IPS DF 6.9 (cell line): Measurements from ENCODE around the gene NVL.
"Not testable (repeated sequence)": the region's sequence is repeated elsewhere in the genome, so short reads cannot be mapped to it uniquely, and the experiment has no call there.

Source experiments
- DNase-seq: peaks from one replicate; pipeline ENCODE4 v3.0.0-alpha.2; 2013; ENCODE audit warnings: low read depth, low spot score
- H3K27ac ChIP-seq: one replicate; pipeline ENCODE4 v1.5.1; 2013; ENCODE audit warnings: low read length, control low read depth
- H3K27me3 ChIP-seq: 2 replicates; pipeline ENCODE4 v1.6.1; 2013; ENCODE audit warnings: mild to moderate bottlenecking, low read length; ENCODE audit not compliant: control insufficient read depth, insufficient read depth
- H3K36me3 ChIP-seq: 2 replicates; pipeline ENCODE4 v1.6.1; 2013; ENCODE audit warnings: low read length; ENCODE audit not compliant: control insufficient read depth, insufficient read depth
- H3K4me1 ChIP-seq: 2 replicates; pipeline ENCODE4 v1.6.1; 2013; ENCODE audit warnings: low read length; ENCODE audit not compliant: control insufficient read depth, insufficient read depth
- H3K4me3 ChIP-seq: 2 replicates; pipeline ENCODE4 v1.5.1; 2013; ENCODE audit warnings: mild to moderate bottlenecking, low read length
- H3K9me3 ChIP-seq: 2 replicates; pipeline ENCODE4 v1.6.1; 2013; ENCODE audit warnings: low read length, inconsistent platforms; ENCODE audit not compliant: control insufficient read depth, insufficient read depth
- WGBS: extraction: QIAGEN DNeasy Blood & Tissue Kit; methylation state at CpG from one replicate; pipeline ENCODE4 v1.1.7; 2013; ENCODE audit warnings: mixed read lengths, missing lambda C conversion rate; ENCODE audit not compliant: insufficient read length, insufficient coverage; 5-methylcytosine and 5-hydroxymethylcytosine counted together

Gene NVL

DNA sequence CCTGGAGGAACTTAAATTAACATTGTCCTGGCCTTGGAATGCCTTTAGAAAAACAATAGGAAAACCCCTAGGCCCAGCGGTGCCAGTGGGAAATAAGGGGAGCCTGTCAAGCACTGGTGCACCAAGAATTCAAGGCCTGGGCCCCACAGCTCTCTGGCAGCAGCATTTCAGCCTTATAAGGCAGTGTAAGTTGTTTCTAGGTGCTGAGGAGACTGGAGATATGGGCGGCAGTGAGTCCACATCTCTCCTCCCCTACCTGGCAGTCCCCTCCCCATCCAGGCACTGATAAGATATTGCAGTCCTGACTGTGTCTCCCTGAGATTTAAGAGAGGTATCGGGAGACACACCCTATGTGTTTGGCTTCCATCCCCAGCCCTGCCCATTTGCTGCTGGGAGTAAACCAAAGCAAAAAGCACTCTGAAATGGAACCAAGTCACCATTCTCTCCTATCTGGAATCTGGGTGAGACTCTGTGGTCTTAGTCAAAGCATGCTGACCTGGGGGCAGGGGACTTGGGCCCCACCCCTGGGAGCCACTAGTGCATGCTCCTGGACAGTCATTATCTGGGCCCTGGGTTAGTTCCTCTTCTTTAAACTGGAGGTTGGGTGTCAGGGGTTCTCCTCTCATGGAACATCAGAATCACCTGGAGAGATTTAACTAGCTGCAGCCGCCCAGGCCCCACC, 116.4 kb downstream of the NVL start:
- Histone ChIP-seq H3K27ac (no peak overlapping the region), H3K36me3 (no peaks in the 10 kb centered on the region), H3K27me3 (no peaks in the 10 kb centered on the region), H3K4me1 (peaks cover 10% of the 10 kb centered on the region), H3K4me3 (no peak overlapping the region), H3K9me3 (no peaks in the 10 kb centered on the region)
- no peak for DNase-seq
- no CpG with 5 or more reads among the region's 4 CpGs for WGBS

DNA sequence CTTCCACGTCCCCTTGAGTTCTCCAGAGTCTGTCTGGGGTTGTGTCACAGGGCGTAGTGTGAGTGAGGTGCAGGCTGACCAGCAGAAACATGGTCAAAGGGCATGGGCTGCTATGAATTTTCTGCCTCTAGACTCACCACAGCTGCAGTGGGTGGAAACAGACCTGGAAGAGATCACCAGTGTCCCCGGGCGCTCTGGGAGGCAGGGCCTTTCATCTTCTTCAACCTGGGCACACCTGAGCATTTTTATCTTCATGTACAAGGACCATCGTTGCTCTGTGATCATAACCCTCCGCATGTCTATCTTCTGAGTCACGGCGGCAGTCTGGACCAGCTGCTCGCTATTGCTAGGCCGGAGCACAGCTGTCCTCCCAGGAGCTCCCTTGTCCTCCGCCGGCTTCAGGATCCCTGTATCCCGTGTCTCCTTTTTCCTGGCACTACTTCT, 117.3 kb downstream of the NVL start:
- no peak for DNase-seq

DNA sequence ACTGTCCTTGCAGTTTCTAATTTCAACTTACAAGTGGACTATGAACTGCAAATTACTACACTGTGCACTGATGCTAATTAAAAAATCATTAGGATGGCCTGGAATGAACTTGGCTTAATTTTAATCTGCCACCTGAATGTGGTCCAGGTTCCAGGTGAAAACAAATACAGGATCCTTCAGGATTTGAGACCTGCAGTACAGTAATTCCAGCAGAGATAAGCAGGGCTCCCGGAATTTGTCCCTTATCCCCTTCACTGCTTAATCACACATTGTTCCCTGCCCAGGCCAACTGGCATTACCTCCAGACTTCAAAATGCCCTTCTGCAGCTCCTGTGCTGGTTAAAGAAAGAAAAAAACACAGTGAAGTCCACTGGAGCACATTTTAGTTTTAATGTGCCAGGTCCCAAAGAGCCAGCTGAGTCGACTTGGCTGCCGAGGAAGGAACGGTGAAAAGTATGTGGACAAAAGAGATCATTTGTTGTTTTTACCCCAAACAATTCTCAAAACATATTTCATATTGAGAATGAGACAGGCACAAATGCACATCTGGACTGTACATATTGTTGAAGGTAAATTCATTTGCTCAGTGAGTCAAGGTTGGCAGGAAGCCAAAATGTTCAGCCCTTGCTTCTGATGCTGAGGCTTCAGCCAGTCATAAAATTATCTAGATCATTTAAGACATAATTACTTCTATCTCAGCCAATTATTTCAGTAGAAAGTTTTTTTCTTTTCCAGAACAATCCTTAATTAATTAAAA, 118.6 kb downstream of the NVL start:
- DNase-seq, result no peak
- Histone ChIP-seq H3K9me3 (no peaks in the 10 kb centered on the region), H3K27ac (no peak overlapping the region), H3K27me3 (no peaks in the 10 kb centered on the region), H3K4me3 (no peak overlapping the region), H3K36me3 (no peaks in the 10 kb centered on the region), H3K4me1 (peaks cover 10% of the 10 kb centered on the region)
- no CpG with 5 or more reads among the region's 4 CpGs for WGBS

More for the DNA sequence above, 117.3 kb downstream of the NVL start:
- H3K36me3 ChIP-seq, result no peaks in the 10 kb centered on the region
- no peak overlapping the region for H3K4me3 ChIP-seq
- H3K27ac ChIP-seq, result no peak overlapping the region
- no CpG with 5 or more reads among the region's 13 CpGs for WGBS
- peaks cover 10% of the 10 kb centered on the region for H3K4me1 ChIP-seq
- no peaks in the 10 kb centered on the region for H3K9me3 ChIP-seq
- H3K27me3 ChIP-seq, result no peaks in the 10 kb centered on the region

GRCh38 chr1:224205931-224206538, 123.9 kb downstream of the NVL start:
- not testable (repeated sequence) for H3K27ac ChIP-seq, H3K4me1 ChIP-seq, H3K9me3 ChIP-seq, H3K36me3 ChIP-seq, H3K27me3 ChIP-seq, DNase-seq, H3K4me3 ChIP-seq
- whole genome bisulfite sequencing, result no CpG with 5 or more reads among the region's 10 CpGs

DNA sequence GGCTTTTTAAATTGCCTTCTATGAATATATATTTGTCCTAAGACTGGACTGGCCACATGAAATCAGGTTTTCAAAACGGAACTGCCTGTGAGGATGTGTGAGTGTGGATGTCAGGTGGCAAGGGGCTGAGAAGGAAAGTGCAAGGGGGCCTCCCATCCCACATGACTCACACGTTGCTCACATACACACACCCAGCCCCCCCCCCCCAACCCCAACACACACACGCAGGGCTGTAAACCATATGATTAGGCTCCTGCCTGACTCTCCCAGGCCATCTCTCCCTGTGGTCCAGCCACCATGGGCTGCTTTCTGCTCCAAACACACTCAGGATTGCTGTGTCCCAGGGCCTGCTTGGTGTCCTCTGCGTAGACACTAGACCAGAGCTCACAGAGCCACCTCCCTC, 124.5 kb downstream of the NVL start:
- Histone ChIP-seq H3K4me1 (peaks cover 1% of the 10 kb centered on the region; the same call in 1 of the 2 replicates), H3K27me3 (no peaks in the 10 kb centered on the region), H3K4me3 (no peak overlapping the region), H3K36me3 (no peaks in the 10 kb centered on the region), H3K27ac (no peak overlapping the region), H3K9me3 (no peaks in the 10 kb centered on the region)
- DNase-seq, result no peak
- WGBS, result no CpG with 5 or more reads among the region's 4 CpGs

DNA sequence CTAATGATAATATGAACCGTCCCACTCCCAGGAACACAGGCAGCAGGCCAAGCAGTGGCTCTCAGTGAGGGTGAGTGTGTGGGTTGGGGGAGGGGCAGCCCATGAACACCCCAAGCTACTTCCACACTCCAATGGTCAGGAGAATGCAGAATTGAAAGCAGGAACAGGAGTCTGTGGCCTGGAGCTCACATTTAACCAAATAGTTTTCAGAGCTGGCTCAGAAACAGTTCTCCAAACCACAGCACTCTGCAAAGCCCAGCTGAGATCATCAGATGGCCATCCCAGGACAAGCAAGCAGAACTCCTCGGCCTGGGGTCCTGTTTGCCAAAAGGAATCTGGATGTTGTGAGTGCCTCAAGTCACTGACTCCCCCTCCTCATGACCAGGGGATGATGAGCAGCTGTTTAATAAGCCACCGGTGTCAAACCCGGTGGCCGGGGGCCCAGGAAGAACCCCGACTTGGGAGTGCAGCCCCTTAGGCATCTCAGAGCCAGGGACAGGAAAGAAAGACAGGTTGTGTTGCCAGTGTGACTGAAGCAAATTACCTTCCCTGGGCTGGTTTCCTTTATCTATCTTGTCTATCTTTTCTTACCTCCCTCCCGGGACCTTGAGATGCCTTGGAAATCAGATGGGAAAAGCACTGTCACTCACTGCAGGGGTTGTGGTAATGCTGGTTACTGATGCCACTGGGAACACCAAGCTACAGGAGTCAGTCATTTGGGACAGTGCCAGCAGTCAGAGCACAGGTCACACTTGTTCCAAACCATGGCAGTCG, 126.5 kb downstream of the NVL start:
- DNase-seq, result no peak
- WGBS, result no CpG with 5 or more reads among the region's 8 CpGs
- Histone ChIP-seq H3K4me3 (no peak overlapping the region), H3K27me3 (no peaks in the 10 kb centered on the region), H3K4me1 (peaks cover 1% of the 10 kb centered on the region; the same call in 1 of the 2 replicates), H3K27ac (no peak overlapping the region), H3K9me3 (no peaks in the 10 kb centered on the region), H3K36me3 (no peaks in the 10 kb centered on the region)

DNA sequence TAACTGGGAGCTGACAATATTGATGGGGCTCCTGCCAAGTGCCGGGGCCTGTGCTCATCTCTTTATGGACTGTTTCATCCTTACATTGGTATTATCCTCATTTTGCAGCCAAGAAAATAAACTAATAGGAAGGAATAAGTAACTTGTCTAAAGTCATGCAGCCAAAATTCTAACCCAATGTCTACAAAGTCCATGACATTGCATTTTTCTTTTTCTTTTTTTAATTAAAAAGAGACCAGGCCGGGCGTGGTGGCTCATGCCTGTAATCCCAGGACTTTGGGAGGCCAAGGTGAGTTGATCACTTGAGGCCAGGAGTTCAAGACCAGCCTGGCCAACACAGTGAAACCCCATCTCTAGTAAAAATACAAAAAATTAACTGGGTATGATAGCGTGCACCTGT, 128.1 kb downstream of the NVL start:
- no CpG with 5 or more reads among the region's 4 CpGs for WGBS
- DNase-seq, result no peak
- Histone ChIP-seq H3K9me3 (no peaks in the 10 kb centered on the region), H3K36me3 (no peaks in the 10 kb centered on the region), H3K27ac (no peak overlapping the region), H3K4me1 (peaks cover 1% of the 10 kb centered on the region; the same call in 1 of the 2 replicates), H3K4me3 (no peak overlapping the region), H3K27me3 (no peaks in the 10 kb centered on the region)

GRCh38 chr1:224201383-224201782, 128.6 kb downstream of the NVL start:
- no peak overlapping the region for H3K27ac ChIP-seq
- H3K4me3 ChIP-seq, result no peak overlapping the region
- peaks cover 1% of the 10 kb centered on the region; the same call in 1 of the 2 replicates for H3K4me1 ChIP-seq
- no peaks in the 10 kb centered on the region for H3K9me3 ChIP-seq
- no CpG with 5 or more reads among the region's 5 CpGs for WGBS
- DNase-seq, result no peak
- H3K27me3 ChIP-seq, result no peaks in the 10 kb centered on the region
- no peaks in the 10 kb centered on the region for H3K36me3 ChIP-seq

DNA sequence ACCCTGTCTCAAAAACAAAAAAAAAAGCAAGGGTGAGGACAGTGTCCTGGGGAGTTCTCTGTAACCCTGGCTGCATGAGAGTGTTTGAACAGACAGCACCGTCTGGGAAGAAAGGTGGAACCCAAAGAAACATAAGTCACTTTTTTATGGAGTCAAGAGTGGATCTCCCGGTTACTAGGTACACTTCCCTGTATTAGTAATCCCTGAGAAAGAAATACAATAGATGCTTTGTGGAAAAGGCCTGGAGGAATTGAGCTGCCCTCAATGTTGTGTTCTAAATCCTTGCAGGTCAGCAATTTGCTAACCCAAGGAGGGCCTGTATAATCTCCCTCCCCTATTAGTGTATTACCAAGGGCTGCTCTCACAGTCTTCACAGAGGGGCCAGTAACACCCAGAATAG, 130.3 kb downstream of the NVL start:
- DNase-seq, result no peak
- WGBS, result no CpG with 5 or more reads among the region's 2 CpGs
- Histone ChIP-seq H3K27ac (no peak overlapping the region), H3K36me3 (no peaks in the 10 kb centered on the region), H3K9me3 (no peaks in the 10 kb centered on the region), H3K4me1 (peaks cover under 1% of the 10 kb centered on the region; the same call in 1 of the 2 replicates), H3K27me3 (no peaks in the 10 kb centered on the region), H3K4me3 (no peak overlapping the region)

DNA sequence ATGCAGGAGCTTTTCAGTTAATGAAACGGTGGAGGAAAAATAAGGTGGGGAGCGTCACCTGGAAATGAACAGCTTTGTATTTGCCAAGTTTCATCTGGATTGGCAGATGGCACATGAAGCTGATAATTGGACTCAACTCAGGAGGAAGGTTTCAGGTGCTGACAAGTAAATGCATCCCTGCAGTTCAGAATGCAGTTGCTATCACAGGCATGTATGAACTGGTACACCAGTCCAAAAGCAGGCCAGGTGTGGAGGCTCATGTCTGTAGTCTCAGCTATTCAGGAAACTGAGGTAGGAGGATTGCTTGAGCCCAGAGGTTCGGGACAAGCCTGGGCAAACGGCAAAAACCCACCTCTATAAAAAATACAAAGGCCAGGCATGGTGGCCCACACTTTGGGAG, 131.4 kb downstream of the NVL start:
- Histone ChIP-seq H3K27ac (no peak overlapping the region), H3K36me3 (0 out of 2 replicates have a peak, but pooled peaks cover under 1% of the 10 kb centered on the region), H3K4me3 (no peak overlapping the region), H3K27me3 (no peaks in the 10 kb centered on the region), H3K4me1 (no peaks in the 10 kb centered on the region), H3K9me3 (no peaks in the 10 kb centered on the region)
- no CpG with 5 or more reads among the region's 4 CpGs for WGBS
- DNase-seq, result no peak
